HCT116 (cell line): ENCODE measurements around the gene IL6R. TPM values are rescaled to one million over a fixed set of nuclear protein-coding genes. Genes with fewer than 3 reads are reported as not detected.

ENCODE experiments used
- ATAC-seq: fragments of 200-7000 bp; cut with Tn5 transposase; 2 replicates; pipeline ENCODE4 v1.9.1; 2020; ENCODE audit warnings: mild to moderate bottlenecking, moderate library complexity
- BruUV-seq: library from RNA; stranded (reverse); fragments of 400-500 nt; replicated peaks from 2 replicates; lab custom pipeline; 2021; lab: Mats Ljungman, UMichigan
- CTCF ChIA-PET: fragments of 300-600 bp; sonication (Branson Sonifier 250); formaldehyde crosslinking; loops from one replicate; lab custom pipeline; 2021; ENCODE audit warnings: antibody characterized with exemption; lab: Charles Lee
- POLR2A ChIA-PET: fragments of 300-600, 350-600 bp; sonication (Branson Sonifier 250); formaldehyde crosslinking; loops from one replicate; lab custom pipeline; 2021; ENCODE audit warnings: antibody characterized with exemption; lab: Charles Lee
- RAD21 ChIA-PET, 2 experiments: fragments of 300-600 bp; sonication (Branson Sonifier 250); formaldehyde crosslinking; loops; one replicate each; lab custom pipeline; 2023; ENCODE audit warnings: low total read pairs in 2 of 2; ENCODE audit not compliant: uncharacterized antibody in 2 of 2, unreplicated experiment in 2 of 2, low non-redundant PET in 1 of 2; lab: Charles Lee
- DNase-seq: peaks from one replicate; pipeline ENCODE4 v3.0.0-alpha.2; 2010; ENCODE audit warnings: low read depth, low spot score
- H2AFZ ChIP-seq: fragments of 200-600 bp; shearing (Covaris generic), sonication (generic); 2 replicates; pipeline ENCODE4 v1.6.1; 2017; ENCODE audit warnings: low read depth, mixed run types, mixed read lengths, antibody characterized with exemption, low read length; ENCODE audit not compliant: poor library complexity, severe bottlenecking
- H3K27ac ChIP-seq: 2 replicates; pipeline ENCODE4 v1.5.1; 2012; ENCODE audit warnings: low read depth, low read length
- H3K27me3 ChIP-seq: fragments of 200-600 bp; sonication (generic); 2 replicates; pipeline ENCODE4 v1.6.1; 2016; ENCODE audit warnings: mixed run types, low read length, mixed read lengths; ENCODE audit not compliant: insufficient read depth
- H3K36me3 ChIP-seq, 2 experiments: fragments of 200-500 bp in 1 of 2; fragments of 200-600 bp in 1 of 2; sonication (Bioruptor generic) in 1 of 2; sonication (generic) in 1 of 2; 2 replicates each; pipeline versions ENCODE4 v1.5.1 to v1.6.1; 2014 to 2016; ENCODE audit warnings: low read length in 2 of 2, inconsistent platforms in 1 of 2, mixed read lengths in 1 of 2, mixed run types in 1 of 2; ENCODE audit not compliant: insufficient read depth in 2 of 2, control insufficient read depth in 1 of 2
- H3K4me1 ChIP-seq, 2 experiments: fragments of 200-600 bp in 1 of 2; sonication (generic) in 1 of 2; 2 replicates each; pipeline versions ENCODE4 v1.5.1 to v1.6.1; 2012 to 2017; ENCODE audit warnings: low read length in 2 of 2, inconsistent platforms in 1 of 2, mild to moderate bottlenecking in 1 of 2, mixed read lengths in 1 of 2, mixed run types in 1 of 2, moderate library complexity in 1 of 2; ENCODE audit not compliant: insufficient read depth in 2 of 2, control insufficient read depth in 1 of 2
- H3K4me2 ChIP-seq: fragments of 200-600 bp; sonication (generic); 2 replicates; pipeline ENCODE4 v1.6.1; 2017; ENCODE audit warnings: mixed run types, low read length, mixed read lengths
- H3K4me3 ChIP-seq, 2 experiments: fragments of 200-600 bp in 1 of 2; sonication (generic) in 1 of 2; replicated peaks in 1 of 2; 2 replicates each; pipeline ENCODE4 v1.5.1; 2011 to 2016; ENCODE audit warnings: low read length in 2 of 2, control low read depth in 1 of 2, low read depth in 1 of 2, mild to moderate bottlenecking in 1 of 2, mixed read lengths in 1 of 2, mixed run types in 1 of 2
- H3K79me2 ChIP-seq: fragments of 200-600 bp; sonication (generic); 2 replicates; pipeline ENCODE4 v1.6.1; 2017; ENCODE audit warnings: mild to moderate bottlenecking, mixed run types, low read length, moderate library complexity, mixed read lengths; ENCODE audit not compliant: insufficient read depth
- H3K9ac ChIP-seq: fragments of 200-600 bp; sonication (generic); 2 replicates; pipeline ENCODE4 v1.6.1; 2016; ENCODE audit warnings: low read length, mixed read lengths
- H3K9me2 ChIP-seq: fragments of 200-600 bp; sonication (generic), shearing (Covaris generic); 2 replicates; pipeline ENCODE4 v1.6.1; 2017; ENCODE audit warnings: mixed run types, mild to moderate bottlenecking, moderate library complexity; ENCODE audit not compliant: insufficient read depth
- H3K9me3 ChIP-seq, 2 experiments: fragments of 200-500 bp in 1 of 2; fragments of 200-600 bp in 1 of 2; sonication (Bioruptor generic) in 1 of 2; sonication (generic) in 1 of 2; 2 replicates each; pipeline ENCODE4 v1.6.1; 2014 to 2017; ENCODE audit warnings: low read length in 2 of 2, mixed read lengths in 2 of 2, inconsistent platforms in 1 of 2, low read depth in 1 of 2, mild to moderate bottlenecking in 1 of 2, mixed run types in 1 of 2, moderate library complexity in 1 of 2; ENCODE audit not compliant: control insufficient read depth in 1 of 2, insufficient read depth in 1 of 2
- H4K20me1 ChIP-seq: fragments of 200-600 bp; sonication (generic), shearing (Covaris generic); 2 replicates; pipeline ENCODE4 v1.6.1; 2017; ENCODE audit warnings: mixed run types, mild to moderate bottlenecking, moderate library complexity; ENCODE audit not compliant: insufficient read depth
- CBX3 ChIP-seq: IDR thresholded peaks from 2 replicates; pipeline ENCODE4 v1.6.1; 2012; ENCODE audit warnings: low read depth
- CEBPB ChIP-seq: IDR thresholded peaks from 2 replicates; pipeline ENCODE4 v1.6.1; 2012; ENCODE audit warnings: low read depth
- ELF1 ChIP-seq: IDR thresholded peaks from 2 replicates; pipeline ENCODE4 v1.6.1; 2012; ENCODE audit warnings: low read depth, borderline replicate concordance
- EZH2phosphoT487 ChIP-seq: fragments of 200-600 bp; IDR thresholded peaks from 2 replicates; pipeline ENCODE4 v1.6.1; 2018; ENCODE audit warnings: antibody characterized with exemption, borderline replicate concordance
- JUND ChIP-seq: IDR thresholded peaks from 2 replicates; pipeline ENCODE4 v1.6.1; 2012
- POLR2AphosphoS5 ChIP-seq: IDR thresholded peaks from 2 replicates; pipeline ENCODE4 v1.6.1; 2011; ENCODE audit warnings: mild to moderate bottlenecking, low read depth, low read length, moderate library complexity
- RAD21 ChIP-seq: IDR thresholded peaks from 2 replicates; pipeline ENCODE4 v1.6.1; 2012; ENCODE audit warnings: low read depth, mild to moderate bottlenecking
- SP1 ChIP-seq: IDR thresholded peaks from 2 replicates; pipeline ENCODE4 v1.6.1; 2012; ENCODE audit warnings: low read depth
- SRF ChIP-seq: IDR thresholded peaks from 2 replicates; pipeline ENCODE4 v1.6.1; 2012; ENCODE audit warnings: low read depth
- ZBTB33 ChIP-seq: IDR thresholded peaks from 2 replicates; pipeline ENCODE4 v1.6.1; 2011; ENCODE audit warnings: mild to moderate bottlenecking, low read length, moderate library complexity; ENCODE audit not compliant: insufficient replicate concordance; ENCODE audit errors: extremely low read depth
- ZFX ChIP-seq: fragments of 450-650 bp; IDR thresholded peaks from 2 replicates; pipeline ENCODE4 v1.6.1; 2017
- intact Hi-C: fragments of 100-400 bp; cut with micrococcal nuclease; formaldehyde crosslinking; loops from 2 replicates; pipeline ENCODE4 v1.10.0; 2022
- total RNA-seq: library from RNA; stranded (reverse); gene quantifications from one replicate; pipeline ENCODE4 v1.2.1, GENCODE V29; 2021; ENCODE audit not compliant: unreplicated experiment
- TF ChIP-seq, protein P1 (sequence below), 3 experiments: fragments of 200-600 bp in 1 of 3; sonication (generic) in 1 of 3; IDR thresholded peaks in 2 of 3; conservative IDR thresholded peaks in 1 of 3; 2 replicates each; pipeline ENCODE4 v1.5.1; 2012 to 2017; ENCODE audit warnings: low read depth in 2 of 3, low read length in 2 of 3, antibody characterized with exemption in 1 of 3, borderline replicate concordance in 1 of 3, control low read depth in 1 of 3, mild to moderate bottlenecking in 1 of 3, mixed read lengths in 1 of 3, mixed run types in 1 of 3, moderate library complexity in 1 of 3; ENCODE audit not compliant: insufficient read depth in 1 of 3
- TF ChIP-seq, protein P2 (sequence below): IDR thresholded peaks from 2 replicates; pipeline ENCODE4 v1.6.1; 2012

Gene IL6R
- total RNA-seq, 1 experiment from 2014 or later: 6.8 TPM

- TF ChIP-seq, protein P1, sequence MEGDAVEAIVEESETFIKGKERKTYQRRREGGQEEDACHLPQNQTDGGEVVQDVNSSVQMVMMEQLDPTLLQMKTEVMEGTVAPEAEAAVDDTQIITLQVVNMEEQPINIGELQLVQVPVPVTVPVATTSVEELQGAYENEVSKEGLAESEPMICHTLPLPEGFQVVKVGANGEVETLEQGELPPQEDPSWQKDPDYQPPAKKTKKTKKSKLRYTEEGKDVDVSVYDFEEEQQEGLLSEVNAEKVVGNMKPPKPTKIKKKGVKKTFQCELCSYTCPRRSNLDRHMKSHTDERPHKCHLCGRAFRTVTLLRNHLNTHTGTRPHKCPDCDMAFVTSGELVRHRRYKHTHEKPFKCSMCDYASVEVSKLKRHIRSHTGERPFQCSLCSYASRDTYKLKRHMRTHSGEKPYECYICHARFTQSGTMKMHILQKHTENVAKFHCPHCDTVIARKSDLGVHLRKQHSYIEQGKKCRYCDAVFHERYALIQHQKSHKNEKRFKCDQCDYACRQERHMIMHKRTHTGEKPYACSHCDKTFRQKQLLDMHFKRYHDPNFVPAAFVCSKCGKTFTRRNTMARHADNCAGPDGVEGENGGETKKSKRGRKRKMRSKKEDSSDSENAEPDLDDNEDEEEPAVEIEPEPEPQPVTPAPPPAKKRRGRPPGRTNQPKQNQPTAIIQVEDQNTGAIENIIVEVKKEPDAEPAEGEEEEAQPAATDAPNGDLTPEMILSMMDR (IDR thresholded peaks at IDR 0.05 in 2 of 3, conservative IDR thresholded peaks at IDR 0.05 in 1 of 3; ENCODE audit: borderline replicate concordance in 1 of 3, insufficient read depth in 1 of 3, low read depth in 2 of 3, low read length in 2 of 3): no peak
- no peak for TF ChIP-seq RAD21
- TF ChIP-seq JUND: no peak
- TF ChIP-seq ELF1: no peak
Observed at GRCh38 chr1:154446789-154447188, 41.6 kb downstream of the IL6R start (continued).

DNA sequence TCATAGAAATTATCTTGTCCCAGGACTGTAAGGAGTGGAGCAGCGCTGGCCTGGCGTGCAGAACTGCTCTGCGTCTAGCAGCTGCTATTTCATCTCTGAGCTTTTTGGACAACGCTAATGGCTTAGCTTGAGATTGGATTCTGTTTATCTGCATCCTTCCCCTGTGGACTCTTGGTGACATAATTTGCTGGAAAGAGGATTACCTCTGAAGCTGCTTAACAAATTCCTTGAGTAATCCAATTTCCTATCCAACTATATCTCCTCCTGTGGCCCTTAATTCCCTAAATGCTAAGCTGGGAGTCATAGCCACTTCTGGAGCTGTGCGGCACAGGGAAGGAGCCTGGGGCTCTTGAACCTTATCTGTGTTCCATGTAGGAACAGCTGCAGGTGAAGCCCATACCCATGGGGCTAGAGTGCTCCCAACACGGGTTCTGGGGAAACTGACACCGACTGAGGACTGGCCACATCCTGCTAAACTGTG is 43.2 kb downstream of the IL6R start:
- no peaks in the 10 kb centered on the region for H3K9me2 ChIP-seq
- ChIA-PET POLR2A (no interaction called here), RAD21 (no interaction called here), CTCF (no interaction called here)
- TF ChIP-seq POLR2AphosphoS5: no peak
- no peak for TF ChIP-seq CBX3
- no peak for TF ChIP-seq CEBPB
- no peak for TF ChIP-seq ZFX
- TF ChIP-seq ZBTB33: no peak
- TF ChIP-seq, protein P2, sequence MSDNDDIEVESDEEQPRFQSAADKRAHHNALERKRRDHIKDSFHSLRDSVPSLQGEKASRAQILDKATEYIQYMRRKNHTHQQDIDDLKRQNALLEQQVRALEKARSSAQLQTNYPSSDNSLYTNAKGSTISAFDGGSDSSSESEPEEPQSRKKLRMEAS: no peak
- no peak for TF ChIP-seq SP1
- TF ChIP-seq SRF: no peak
- no peak for TF ChIP-seq EZH2phosphoT487
- H3K27ac ChIP-seq: no peak overlapping the region
- H3K79me2 ChIP-seq: no peaks in the 10 kb centered on the region
- H3K9me3 ChIP-seq: no peaks in the 10 kb centered on the region
- intact Hi-C loops: no loop called here
- no TSS peak for BruUV-seq
- no peaks in the 10 kb centered on the region for H3K27me3 ChIP-seq
- no peak for DNase-seq
- H2AFZ ChIP-seq: no peak overlapping the region
- no peak overlapping the region for H3K4me2 ChIP-seq
- peaks cover 5 to 16% of the 10 kb centered on the region in 2 experiments for H3K4me1 ChIP-seq
- no peaks in the 10 kb centered on the region for H3K36me3 ChIP-seq
- ATAC-seq: no peak
- H4K20me1 ChIP-seq: no peaks in the 10 kb centered on the region
- H3K4me3 ChIP-seq: no peak overlapping the region
- H3K9ac ChIP-seq: no peak overlapping the region
